HCT116 (cell line): Measurements from ENCODE around the gene TLK1. TPM values are rescaled to one million over a fixed set of nuclear protein-coding genes. Genes with fewer than 3 reads are reported as not detected.

Experiments used
- ATAC-seq: fragments of 200-7000 bp; cut with Tn5 transposase; 2 replicates; pipeline ENCODE4 v1.9.1; 2020; ENCODE audit warnings: mild to moderate bottlenecking, moderate library complexity
- BruUV-seq: library from RNA; stranded (reverse); fragments of 400-500 nt; replicated peaks from 2 replicates; lab custom pipeline; 2021; lab: Mats Ljungman, UMichigan
- CTCF ChIA-PET: fragments of 300-600 bp; sonication (Branson Sonifier 250); formaldehyde crosslinking; loops from one replicate; lab custom pipeline; 2021; ENCODE audit warnings: antibody characterized with exemption; lab: Charles Lee
- POLR2A ChIA-PET: fragments of 300-600, 350-600 bp; sonication (Branson Sonifier 250); formaldehyde crosslinking; loops from one replicate; lab custom pipeline; 2021; ENCODE audit warnings: antibody characterized with exemption; lab: Charles Lee
- RAD21 ChIA-PET, 2 experiments: fragments of 300-600 bp; sonication (Branson Sonifier 250); formaldehyde crosslinking; loops; one replicate each; lab custom pipeline; 2023; ENCODE audit warnings: low total read pairs in 2 of 2; ENCODE audit not compliant: uncharacterized antibody in 2 of 2, unreplicated experiment in 2 of 2, low non-redundant PET in 1 of 2; lab: Charles Lee
- DNase-seq: peaks from one replicate; pipeline ENCODE4 v3.0.0-alpha.2; 2010; ENCODE audit warnings: low read depth, low spot score
- H2AFZ ChIP-seq: fragments of 200-600 bp; shearing (Covaris generic), sonication (generic); 2 replicates; pipeline ENCODE4 v1.6.1; 2017; ENCODE audit warnings: low read depth, mixed run types, mixed read lengths, antibody characterized with exemption, low read length; ENCODE audit not compliant: poor library complexity, severe bottlenecking
- H3K27ac ChIP-seq: 2 replicates; pipeline ENCODE4 v1.5.1; 2012; ENCODE audit warnings: low read depth, low read length
- H3K27me3 ChIP-seq: fragments of 200-600 bp; sonication (generic); 2 replicates; pipeline ENCODE4 v1.6.1; 2016; ENCODE audit warnings: mixed run types, low read length, mixed read lengths; ENCODE audit not compliant: insufficient read depth
- H3K36me3 ChIP-seq, 2 experiments: fragments of 200-500 bp in 1 of 2; fragments of 200-600 bp in 1 of 2; sonication (Bioruptor generic) in 1 of 2; sonication (generic) in 1 of 2; 2 replicates each; pipeline versions ENCODE4 v1.5.1 to v1.6.1; 2014 to 2016; ENCODE audit warnings: low read length in 2 of 2, inconsistent platforms in 1 of 2, mixed read lengths in 1 of 2, mixed run types in 1 of 2; ENCODE audit not compliant: insufficient read depth in 2 of 2, control insufficient read depth in 1 of 2
- H3K4me1 ChIP-seq, 2 experiments: fragments of 200-600 bp in 1 of 2; sonication (generic) in 1 of 2; 2 replicates each; pipeline versions ENCODE4 v1.5.1 to v1.6.1; 2012 to 2017; ENCODE audit warnings: low read length in 2 of 2, inconsistent platforms in 1 of 2, mild to moderate bottlenecking in 1 of 2, mixed read lengths in 1 of 2, mixed run types in 1 of 2, moderate library complexity in 1 of 2; ENCODE audit not compliant: insufficient read depth in 2 of 2, control insufficient read depth in 1 of 2
- H3K4me2 ChIP-seq: fragments of 200-600 bp; sonication (generic); 2 replicates; pipeline ENCODE4 v1.6.1; 2017; ENCODE audit warnings: mixed run types, low read length, mixed read lengths
- H3K4me3 ChIP-seq, 2 experiments: fragments of 200-600 bp in 1 of 2; sonication (generic) in 1 of 2; replicated peaks in 1 of 2; 2 replicates each; pipeline ENCODE4 v1.5.1; 2011 to 2016; ENCODE audit warnings: low read length in 2 of 2, control low read depth in 1 of 2, low read depth in 1 of 2, mild to moderate bottlenecking in 1 of 2, mixed read lengths in 1 of 2, mixed run types in 1 of 2
- H3K79me2 ChIP-seq: fragments of 200-600 bp; sonication (generic); 2 replicates; pipeline ENCODE4 v1.6.1; 2017; ENCODE audit warnings: mild to moderate bottlenecking, mixed run types, low read length, moderate library complexity, mixed read lengths; ENCODE audit not compliant: insufficient read depth
- H3K9ac ChIP-seq: fragments of 200-600 bp; sonication (generic); 2 replicates; pipeline ENCODE4 v1.6.1; 2016; ENCODE audit warnings: low read length, mixed read lengths
- H3K9me2 ChIP-seq: fragments of 200-600 bp; sonication (generic), shearing (Covaris generic); 2 replicates; pipeline ENCODE4 v1.6.1; 2017; ENCODE audit warnings: mixed run types, mild to moderate bottlenecking, moderate library complexity; ENCODE audit not compliant: insufficient read depth
- H3K9me3 ChIP-seq, 2 experiments: fragments of 200-500 bp in 1 of 2; fragments of 200-600 bp in 1 of 2; sonication (Bioruptor generic) in 1 of 2; sonication (generic) in 1 of 2; 2 replicates each; pipeline ENCODE4 v1.6.1; 2014 to 2017; ENCODE audit warnings: low read length in 2 of 2, mixed read lengths in 2 of 2, inconsistent platforms in 1 of 2, low read depth in 1 of 2, mild to moderate bottlenecking in 1 of 2, mixed run types in 1 of 2, moderate library complexity in 1 of 2; ENCODE audit not compliant: control insufficient read depth in 1 of 2, insufficient read depth in 1 of 2
- H4K20me1 ChIP-seq: fragments of 200-600 bp; sonication (generic), shearing (Covaris generic); 2 replicates; pipeline ENCODE4 v1.6.1; 2017; ENCODE audit warnings: mixed run types, mild to moderate bottlenecking, moderate library complexity; ENCODE audit not compliant: insufficient read depth
- CTCF ChIP-seq, 3 experiments: fragments of 200-600 bp in 1 of 3; sonication (generic) in 1 of 3; IDR thresholded peaks in 2 of 3; conservative IDR thresholded peaks in 1 of 3; 2 replicates each; pipeline ENCODE4 v1.5.1; 2012 to 2017; ENCODE audit warnings: low read depth in 2 of 3, low read length in 2 of 3, antibody characterized with exemption in 1 of 3, borderline replicate concordance in 1 of 3, control low read depth in 1 of 3, mild to moderate bottlenecking in 1 of 3, mixed read lengths in 1 of 3, mixed run types in 1 of 3, moderate library complexity in 1 of 3; ENCODE audit not compliant: insufficient read depth in 1 of 3
- ELF1 ChIP-seq: IDR thresholded peaks from 2 replicates; pipeline ENCODE4 v1.6.1; 2012; ENCODE audit warnings: low read depth, borderline replicate concordance
- EZH2 ChIP-seq: fragments of 200-600 bp; sonication (generic); IDR thresholded peaks from 2 replicates; pipeline ENCODE4 v1.6.1; 2017; ENCODE audit warnings: antibody characterized with exemption, mixed run types
- EZH2phosphoT487 ChIP-seq: fragments of 200-600 bp; IDR thresholded peaks from 2 replicates; pipeline ENCODE4 v1.6.1; 2018; ENCODE audit warnings: antibody characterized with exemption, borderline replicate concordance
- FOSL1 ChIP-seq: IDR thresholded peaks from 2 replicates; pipeline ENCODE4 v1.6.1; 2012; ENCODE audit warnings: low read depth
- JUND ChIP-seq: IDR thresholded peaks from 2 replicates; pipeline ENCODE4 v1.6.1; 2012
- MAX ChIP-seq: IDR thresholded peaks from 2 replicates; pipeline ENCODE4 v1.6.1; 2012
- POLR2AphosphoS5 ChIP-seq: IDR thresholded peaks from 2 replicates; pipeline ENCODE4 v1.6.1; 2011; ENCODE audit warnings: mild to moderate bottlenecking, low read depth, low read length, moderate library complexity
- RAD21 ChIP-seq: IDR thresholded peaks from 2 replicates; pipeline ENCODE4 v1.6.1; 2012; ENCODE audit warnings: low read depth, mild to moderate bottlenecking
- SIN3A ChIP-seq: IDR thresholded peaks from 2 replicates; pipeline ENCODE4 v1.6.1; 2012; ENCODE audit warnings: low read depth
- SP1 ChIP-seq: IDR thresholded peaks from 2 replicates; pipeline ENCODE4 v1.6.1; 2012; ENCODE audit warnings: low read depth
- TCF7L2 ChIP-seq: IDR thresholded peaks from 2 replicates; pipeline ENCODE4 v1.7.0; 2011; ENCODE audit warnings: borderline replicate concordance, inconsistent platforms; ENCODE audit not compliant: insufficient read depth, insufficient read length; ENCODE audit errors: extremely low read depth
- YY1 ChIP-seq: IDR thresholded peaks from 2 replicates; pipeline ENCODE4 v1.6.1; 2011; ENCODE audit warnings: low read length, low read depth, moderate library complexity, mild to moderate bottlenecking; ENCODE audit not compliant: insufficient replicate concordance; ENCODE audit errors: extremely low read depth
- ZNF274 ChIP-seq: fragments of 200-500 bp; sonication (Bioruptor generic); IDR thresholded peaks from 2 replicates; pipeline ENCODE4 v1.6.1; 2014; ENCODE audit warnings: mild to moderate bottlenecking, low read depth, low read length, inconsistent platforms
- intact Hi-C: fragments of 100-400 bp; cut with micrococcal nuclease; formaldehyde crosslinking; loops from 2 replicates; pipeline ENCODE4 v1.10.0; 2022
- total RNA-seq: library from RNA; stranded (reverse); gene quantifications from one replicate; pipeline ENCODE4 v1.2.1, GENCODE V29; 2021; ENCODE audit not compliant: unreplicated experiment
- TF ChIP-seq, protein P1 (sequence below): IDR thresholded peaks from 2 replicates; pipeline ENCODE4 v1.6.1; 2011; ENCODE audit warnings: mild to moderate bottlenecking, low read length, moderate library complexity; ENCODE audit not compliant: insufficient replicate concordance; ENCODE audit errors: extremely low read depth

The TLK1 gene
- total RNA-seq, 1 experiment from 2014 or later: 57.7 TPM

GRCh38 chr2:171124541-171124940, 36.2 kb downstream of the TLK1 start:
- RAD21 ChIA-PET: no interaction called here
- POLR2A ChIA-PET: no interaction called here
- no peak overlapping the region for H3K27ac ChIP-seq
- H3K4me3 ChIP-seq: no peak overlapping the region
- BruUV-seq: no TSS peak
- no peaks in the 10 kb centered on the region for H3K9me2 ChIP-seq
- H3K9ac ChIP-seq: no peak overlapping the region
- no peak overlapping the region for H2AFZ ChIP-seq
- H4K20me1 ChIP-seq: peaks cover 22% of the 10 kb centered on the region; the same call in 1 of the 2 replicates
- no peak overlapping the region for H3K4me2 ChIP-seq
- H3K4me1 ChIP-seq: no peaks in the 10 kb centered on the region
- CTCF ChIA-PET: interaction anchor here (1.3 kb wide), 2 partner anchors 10 to 38 kb away, joined by 3 read pairs; no protein-coding TSS in a partner anchor
- peaks cover 91% of the 10 kb centered on the region for H3K79me2 ChIP-seq
- no peak for TF ChIP-seq EZH2phosphoT487
- TF ChIP-seq, protein P1, sequence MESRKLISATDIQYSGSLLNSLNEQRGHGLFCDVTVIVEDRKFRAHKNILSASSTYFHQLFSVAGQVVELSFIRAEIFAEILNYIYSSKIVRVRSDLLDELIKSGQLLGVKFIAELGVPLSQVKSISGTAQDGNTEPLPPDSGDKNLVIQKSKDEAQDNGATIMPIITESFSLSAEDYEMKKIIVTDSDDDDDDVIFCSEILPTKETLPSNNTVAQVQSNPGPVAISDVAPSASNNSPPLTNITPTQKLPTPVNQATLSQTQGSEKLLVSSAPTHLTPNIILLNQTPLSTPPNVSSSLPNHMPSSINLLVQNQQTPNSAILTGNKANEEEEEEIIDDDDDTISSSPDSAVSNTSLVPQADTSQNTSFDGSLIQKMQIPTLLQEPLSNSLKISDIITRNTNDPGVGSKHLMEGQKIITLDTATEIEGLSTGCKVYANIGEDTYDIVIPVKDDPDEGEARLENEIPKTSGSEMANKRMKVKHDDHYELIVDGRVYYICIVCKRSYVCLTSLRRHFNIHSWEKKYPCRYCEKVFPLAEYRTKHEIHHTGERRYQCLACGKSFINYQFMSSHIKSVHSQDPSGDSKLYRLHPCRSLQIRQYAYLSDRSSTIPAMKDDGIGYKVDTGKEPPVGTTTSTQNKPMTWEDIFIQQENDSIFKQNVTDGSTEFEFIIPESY: no peak
- no peak for TF ChIP-seq ELF1
- TF ChIP-seq EZH2: no peak
- TF ChIP-seq YY1: no peak
- no peak for TF ChIP-seq RAD21
- no peak for TF ChIP-seq POLR2AphosphoS5
- TF ChIP-seq SP1: no peak
- TF ChIP-seq SIN3A: no peak
- TF ChIP-seq JUND: no peak
- TF ChIP-seq CTCF (IDR thresholded peaks at IDR 0.05 in 2 of 3, conservative IDR thresholded peaks at IDR 0.05 in 1 of 3; ENCODE audit: borderline replicate concordance in 1 of 3, insufficient read depth in 1 of 3, low read depth in 2 of 3, low read length in 2 of 3): no peak
- TF ChIP-seq TCF7L2: no peak
- no peak for TF ChIP-seq FOSL1
- no peak for TF ChIP-seq MAX
- no peak for TF ChIP-seq ZNF274
- DNase-seq: no peak
- intact Hi-C loops: no loop called here
- no peaks in the 10 kb centered on the region for H3K36me3 ChIP-seq
- no peak for ATAC-seq
- no peaks in the 10 kb centered on the region for H3K9me3 ChIP-seq
- H3K27me3 ChIP-seq: no peaks in the 10 kb centered on the region
